ENCODE results near the gene CPN2.

Gene CPN2

GRCh38 chr3:194315088-194315964 is 35.8 kb downstream of the CPN2 start:
- Histone ChIP-seq H3K27ac (peak overlapping the region in 1 of 2 donors; percentile 52), H3K4me3 (peak overlapping the region; percentile 74)
- peak; percentile 93 for DNase-seq (ENCODE audit: low spot score)
- peak; percentile 96 for TF ChIP-seq CTCF (IDR thresholded peaks at IDR 0.05)

GRCh38 chr3:194314388-194315068 is 36.6 kb downstream of the CPN2 start:
- no peak for TF ChIP-seq CTCF (IDR thresholded peaks at IDR 0.05)
- H3K4me3 ChIP-seq = peak overlapping the region; percentile 74
- H3K27ac ChIP-seq = peak overlapping the region in 1 of 2 donors; percentile 52
- no peak for DNase-seq (ENCODE audit: low spot score)

- no peak for DNase-seq (ENCODE audit: low spot score)
- no peak overlapping the region for H3K4me3 ChIP-seq
- no peak for TF ChIP-seq CTCF (IDR thresholded peaks at IDR 0.05)
- H3K27ac ChIP-seq = peak overlapping the region in 1 of 2 donors; percentile 66
Observed at GRCh38 chr3:194313560-194314387, 37.4 kb downstream of the CPN2 start.

GRCh38 chr3:194312743-194313281 is 38.3 kb downstream of the CPN2 start:
- Histone ChIP-seq H3K27ac (peak overlapping the region in 1 of 2 donors; percentile 66), H3K4me3 (no peak overlapping the region)
- no peak for TF ChIP-seq CTCF (IDR thresholded peaks at IDR 0.05)
- DNase-seq (ENCODE audit: low spot score) = no peak

- DNase-seq (ENCODE audit: low spot score) = no peak
- H3K27ac ChIP-seq = peak overlapping the region in 1 of 2 donors; percentile 66
- no peak for TF ChIP-seq CTCF (IDR thresholded peaks at IDR 0.05)
- no peak overlapping the region for H3K4me3 ChIP-seq
Observed at GRCh38 chr3:194312186-194312742, 38.9 kb downstream of the CPN2 start.

- no peak for TF ChIP-seq CTCF (IDR thresholded peaks at IDR 0.05)
- H3K27ac ChIP-seq = no peak overlapping the region
- H3K4me3 ChIP-seq = no peak overlapping the region
- DNase-seq (ENCODE audit: low spot score) = no peak
Observed at GRCh38 chr3:194311000-194311399, 40.1 kb downstream of the CPN2 start.

Data from coronary artery (tissue), 2 donors.